HepG2 (cell line): Measurements from ENCODE around the gene APLP1. TPM values are rescaled to one million over a fixed set of nuclear protein-coding genes. Genes with fewer than 3 reads are reported as not detected.

Experiments used
- FOXA3 ChIP-seq: IDR thresholded peaks from 2 replicates; pipeline ENCODE4 v1.6.1; 2016; ENCODE audit warnings: missing genetic modification reagents, missing compliant biosample characterization
- HNF4G ChIP-seq, 2 experiments: sonication (generic) in 1 of 2; formaldehyde crosslinking in 1 of 2; IDR thresholded peaks; 2 replicates each; pipeline versions ENCODE4 v1.4.0 to v1.6.1; 2011 to 2020; ENCODE audit warnings: borderline replicate concordance in 2 of 2, low read depth in 2 of 2, mild to moderate bottlenecking in 2 of 2, low read length in 1 of 2, missing genetic modification reagents in 1 of 2, moderate library complexity in 1 of 2
- HNRNPH1 ChIP-seq: fragments of 200-400 bp; formaldehyde crosslinking; optimal IDR thresholded peaks from 2 replicates; pipeline ENCODE3; 2017; ENCODE audit warnings: mild to moderate bottlenecking, low read depth, low read length
- MED13 ChIP-seq: sonication (generic); formaldehyde crosslinking; IDR thresholded peaks from 2 replicates; pipeline ENCODE4 v1.5.0; 2020; ENCODE audit warnings: missing genetic modification reagents
- PHF8 ChIP-seq: sonication (generic); formaldehyde crosslinking; IDR thresholded peaks from 2 replicates; pipeline ENCODE4 v1.5.0; 2020; ENCODE audit warnings: missing genetic modification reagents
- RELA ChIP-seq: sonication (generic); formaldehyde crosslinking; IDR thresholded peaks from 2 replicates; pipeline ENCODE4 v1.4.0; 2020; ENCODE audit warnings: missing genetic modification reagents
- SALL2 ChIP-seq: sonication (generic); formaldehyde crosslinking; IDR thresholded peaks from 2 replicates; pipeline ENCODE4 v1.8.1; 2023; ENCODE audit warnings: mild to moderate bottlenecking, missing genetic modification reagents, inconsistent platforms
- TAF15 ChIP-seq: fragments of 200-400 bp; formaldehyde crosslinking; IDR thresholded peaks from one replicate; pipeline ENCODE4 v1.6.1; 2018; ENCODE audit warnings: mild to moderate bottlenecking, low read depth, low read length; ENCODE audit not compliant: poor library complexity, severe bottlenecking
- ZNF274 ChIP-seq: sonication (generic); formaldehyde crosslinking; IDR thresholded peaks from 2 replicates; pipeline ENCODE4 v1.5.1; 2020; ENCODE audit warnings: mild to moderate bottlenecking, missing genetic modification reagents
- ZNF761 ChIP-seq: sonication (generic); formaldehyde crosslinking; conservative IDR thresholded peaks from 2 replicates; pipeline ENCODE4 v1.4.0; 2020; ENCODE audit warnings: mild to moderate bottlenecking, missing genetic modification reagents
- polyA plus RNA-seq, 8 experiments: library from polyadenylated mRNA; depleted of rRNA in 3 of 8; stranded (reverse) in 7 of 8; unstranded in 1 of 8; fragments of >200 nt; fragmentation: Illumina TruSeq in 4 of 8; extraction: Trizol in 4 of 8; gene quantifications; 2 replicates each; pipeline versions ENCODE4 v1.2.1 to v1.2.3, GENCODE V29; 2011 to 2016; ENCODE audit warnings: low read depth in 4 of 8, missing spikeins in 1 of 8, mixed read lengths in 1 of 8; ENCODE audit not compliant: insufficient read depth in 1 of 8
- total RNA-seq, 5 experiments: library from RNA; depleted of rRNA; stranded (reverse); fragments of >200 nt; fragmentation: Illumina TruSeq; extraction: Trizol; gene quantifications; 2 replicates each; pipeline ENCODE4 v1.2.3, GENCODE V29; 2016; ENCODE audit warnings: low read depth in 1 of 5
- TF ChIP-seq, protein P1 (sequence below): sonication (generic); formaldehyde crosslinking; IDR thresholded peaks from 2 replicates; pipeline ENCODE4 v1.8.1; 2023; ENCODE audit warnings: mild to moderate bottlenecking, inconsistent platforms, moderate library complexity, missing genetic modification reagents, borderline replicate concordance
- TF ChIP-seq, protein P2 (sequence below): sonication (generic); formaldehyde crosslinking; IDR thresholded peaks from 2 replicates; pipeline ENCODE4 v1.8.0; 2022; ENCODE audit warnings: mild to moderate bottlenecking, missing genetic modification reagents, moderate library complexity
- TF ChIP-seq, protein P3 (sequence below): sonication (generic); formaldehyde crosslinking; IDR thresholded peaks from 2 replicates; pipeline ENCODE4 v1.4.0; 2020; ENCODE audit warnings: missing genetic modification reagents, borderline replicate concordance
- TF ChIP-seq, protein P4 (sequence below): sonication (generic); formaldehyde crosslinking; IDR thresholded peaks from 2 replicates; pipeline ENCODE4 v1.5.0; 2020; ENCODE audit warnings: mild to moderate bottlenecking, missing genetic modification reagents, borderline replicate concordance

The APLP1 gene
- total and polyA plus RNA-seq, 2 of the 13 experiments (the other 11 are each of a cell fraction or from before 2014, with no cell fraction given) = 2.0 to 2.9 TPM

DNA sequence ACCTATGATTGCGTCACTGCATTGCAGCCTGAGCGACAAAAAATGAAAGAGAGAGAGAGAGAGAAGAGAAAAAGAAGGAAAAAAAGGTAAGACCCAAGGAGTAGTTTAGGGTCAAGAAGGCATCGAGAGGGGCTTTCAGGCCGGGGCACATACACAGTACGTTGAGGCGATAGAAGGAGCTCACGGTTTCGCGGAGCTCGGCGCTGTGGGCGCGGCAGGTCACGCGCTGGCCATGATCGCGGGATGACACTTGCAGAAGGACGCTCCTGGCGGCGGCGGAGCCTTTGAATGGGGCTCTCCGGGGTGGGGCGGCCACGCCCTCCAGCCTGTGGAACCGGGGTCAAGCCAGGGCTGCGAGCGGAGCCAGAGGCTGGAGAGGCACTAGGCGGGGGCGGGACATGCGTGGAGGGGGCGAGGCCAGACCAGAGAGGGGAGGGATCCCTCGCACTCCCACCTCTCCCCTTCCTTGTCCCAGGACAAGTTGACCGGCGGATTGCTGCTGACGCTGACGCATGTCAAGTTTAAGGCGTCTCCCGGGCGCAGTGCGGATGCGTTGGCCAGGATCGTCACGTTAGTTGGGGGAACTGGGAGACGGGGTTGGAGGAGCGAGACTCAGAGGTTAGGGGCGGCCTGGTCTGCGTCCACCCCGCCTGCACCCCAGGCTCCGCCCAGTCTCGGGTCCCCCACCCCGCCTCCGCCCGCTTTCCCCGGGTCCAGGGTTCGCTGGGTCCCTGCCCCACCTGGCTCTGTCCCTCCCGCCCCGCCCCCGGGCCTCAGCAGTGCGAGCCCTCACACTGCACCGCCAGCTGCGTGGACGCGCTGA, 22.9 kb upstream of the APLP1 start (continued):
- TF ChIP-seq, protein P1, sequence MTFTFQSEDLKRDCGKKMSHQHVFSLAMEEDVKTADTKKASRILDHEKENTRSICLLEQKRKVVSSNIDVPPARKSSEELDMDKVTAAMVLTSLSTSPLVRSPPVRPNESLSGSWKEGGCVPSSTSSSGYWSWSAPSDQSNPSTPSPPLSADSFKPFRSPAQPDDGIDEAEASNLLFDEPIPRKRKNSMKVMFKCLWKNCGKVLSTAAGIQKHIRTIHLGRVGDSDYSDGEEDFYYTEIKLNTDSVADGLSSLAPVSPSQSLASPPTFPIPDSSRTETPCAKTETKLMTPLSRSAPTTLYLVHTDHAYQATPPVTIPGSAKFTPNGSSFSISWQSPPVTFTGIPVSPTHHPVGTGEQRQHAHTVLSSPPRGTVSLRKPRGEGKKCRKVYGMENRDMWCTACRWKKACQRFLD (CRISPR knock-in tag) = no peak
- TF ChIP-seq ZNF761 (CRISPR knock-in tag) (peak; percentile 72; the same call in 1 of the 2 replicates), HNF4G (IDR thresholded peaks at IDR 0.05; ENCODE audit: borderline replicate concordance, low read depth, low read length) (no peak), HNF4G (CRISPR knock-in tag; IDR thresholded peaks at IDR 0.05; ENCODE audit: borderline replicate concordance, low read depth) (no peak), ZNF274 (CRISPR knock-in tag) (no peak), RELA (CRISPR knock-in tag) (no peak), TAF15 (no peak), PHF8 (CRISPR knock-in tag) (no peak; the same call in 1 of the 2 replicates), SALL2 (no peak), FOXA3 (CRISPR knock-in tag) (no peak), MED13 (CRISPR knock-in tag) (no peak), HNRNPH1 (no peak)
- TF ChIP-seq, protein P2, sequence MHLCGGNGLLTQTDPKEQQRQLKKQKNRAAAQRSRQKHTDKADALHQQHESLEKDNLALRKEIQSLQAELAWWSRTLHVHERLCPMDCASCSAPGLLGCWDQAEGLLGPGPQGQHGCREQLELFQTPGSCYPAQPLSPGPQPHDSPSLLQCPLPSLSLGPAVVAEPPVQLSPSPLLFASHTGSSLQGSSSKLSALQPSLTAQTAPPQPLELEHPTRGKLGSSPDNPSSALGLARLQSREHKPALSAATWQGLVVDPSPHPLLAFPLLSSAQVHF (CRISPR knock-in tag) = peak; percentile 71; the same call in 1 of the 2 replicates
- TF ChIP-seq, protein P3, sequence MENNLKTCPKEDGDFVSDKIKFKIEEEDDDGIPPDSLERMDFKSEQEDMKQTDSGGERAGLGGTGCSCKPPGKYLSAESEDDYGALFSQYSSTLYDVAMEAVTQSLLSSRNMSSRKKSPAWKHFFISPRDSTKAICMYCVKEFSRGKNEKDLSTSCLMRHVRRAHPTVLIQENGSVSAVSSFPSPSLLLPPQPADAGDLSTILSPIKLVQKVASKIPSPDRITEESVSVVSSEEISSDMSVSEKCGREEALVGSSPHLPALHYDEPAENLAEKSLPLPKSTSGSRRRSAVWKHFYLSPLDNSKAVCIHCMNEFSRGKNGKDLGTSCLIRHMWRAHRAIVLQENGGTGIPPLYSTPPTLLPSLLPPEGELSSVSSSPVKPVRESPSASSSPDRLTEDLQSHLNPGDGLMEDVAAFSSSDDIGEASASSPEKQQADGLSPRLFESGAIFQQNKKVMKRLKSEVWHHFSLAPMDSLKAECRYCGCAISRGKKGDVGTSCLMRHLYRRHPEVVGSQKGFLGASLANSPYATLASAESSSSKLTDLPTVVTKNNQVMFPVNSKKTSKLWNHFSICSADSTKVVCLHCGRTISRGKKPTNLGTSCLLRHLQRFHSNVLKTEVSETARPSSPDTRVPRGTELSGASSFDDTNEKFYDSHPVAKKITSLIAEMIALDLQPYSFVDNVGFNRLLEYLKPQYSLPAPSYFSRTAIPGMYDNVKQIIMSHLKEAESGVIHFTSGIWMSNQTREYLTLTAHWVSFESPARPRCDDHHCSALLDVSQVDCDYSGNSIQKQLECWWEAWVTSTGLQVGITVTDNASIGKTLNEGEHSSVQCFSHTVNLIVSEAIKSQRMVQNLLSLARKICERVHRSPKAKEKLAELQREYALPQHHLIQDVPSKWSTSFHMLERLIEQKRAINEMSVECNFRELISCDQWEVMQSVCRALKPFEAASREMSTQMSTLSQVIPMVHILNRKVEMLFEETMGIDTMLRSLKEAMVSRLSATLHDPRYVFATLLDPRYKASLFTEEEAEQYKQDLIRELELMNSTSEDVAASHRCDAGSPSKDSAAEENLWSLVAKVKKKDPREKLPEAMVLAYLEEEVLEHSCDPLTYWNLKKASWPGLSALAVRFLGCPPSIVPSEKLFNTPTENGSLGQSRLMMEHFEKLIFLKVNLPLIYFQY (CRISPR knock-in tag) = no peak
- TF ChIP-seq, protein P4, sequence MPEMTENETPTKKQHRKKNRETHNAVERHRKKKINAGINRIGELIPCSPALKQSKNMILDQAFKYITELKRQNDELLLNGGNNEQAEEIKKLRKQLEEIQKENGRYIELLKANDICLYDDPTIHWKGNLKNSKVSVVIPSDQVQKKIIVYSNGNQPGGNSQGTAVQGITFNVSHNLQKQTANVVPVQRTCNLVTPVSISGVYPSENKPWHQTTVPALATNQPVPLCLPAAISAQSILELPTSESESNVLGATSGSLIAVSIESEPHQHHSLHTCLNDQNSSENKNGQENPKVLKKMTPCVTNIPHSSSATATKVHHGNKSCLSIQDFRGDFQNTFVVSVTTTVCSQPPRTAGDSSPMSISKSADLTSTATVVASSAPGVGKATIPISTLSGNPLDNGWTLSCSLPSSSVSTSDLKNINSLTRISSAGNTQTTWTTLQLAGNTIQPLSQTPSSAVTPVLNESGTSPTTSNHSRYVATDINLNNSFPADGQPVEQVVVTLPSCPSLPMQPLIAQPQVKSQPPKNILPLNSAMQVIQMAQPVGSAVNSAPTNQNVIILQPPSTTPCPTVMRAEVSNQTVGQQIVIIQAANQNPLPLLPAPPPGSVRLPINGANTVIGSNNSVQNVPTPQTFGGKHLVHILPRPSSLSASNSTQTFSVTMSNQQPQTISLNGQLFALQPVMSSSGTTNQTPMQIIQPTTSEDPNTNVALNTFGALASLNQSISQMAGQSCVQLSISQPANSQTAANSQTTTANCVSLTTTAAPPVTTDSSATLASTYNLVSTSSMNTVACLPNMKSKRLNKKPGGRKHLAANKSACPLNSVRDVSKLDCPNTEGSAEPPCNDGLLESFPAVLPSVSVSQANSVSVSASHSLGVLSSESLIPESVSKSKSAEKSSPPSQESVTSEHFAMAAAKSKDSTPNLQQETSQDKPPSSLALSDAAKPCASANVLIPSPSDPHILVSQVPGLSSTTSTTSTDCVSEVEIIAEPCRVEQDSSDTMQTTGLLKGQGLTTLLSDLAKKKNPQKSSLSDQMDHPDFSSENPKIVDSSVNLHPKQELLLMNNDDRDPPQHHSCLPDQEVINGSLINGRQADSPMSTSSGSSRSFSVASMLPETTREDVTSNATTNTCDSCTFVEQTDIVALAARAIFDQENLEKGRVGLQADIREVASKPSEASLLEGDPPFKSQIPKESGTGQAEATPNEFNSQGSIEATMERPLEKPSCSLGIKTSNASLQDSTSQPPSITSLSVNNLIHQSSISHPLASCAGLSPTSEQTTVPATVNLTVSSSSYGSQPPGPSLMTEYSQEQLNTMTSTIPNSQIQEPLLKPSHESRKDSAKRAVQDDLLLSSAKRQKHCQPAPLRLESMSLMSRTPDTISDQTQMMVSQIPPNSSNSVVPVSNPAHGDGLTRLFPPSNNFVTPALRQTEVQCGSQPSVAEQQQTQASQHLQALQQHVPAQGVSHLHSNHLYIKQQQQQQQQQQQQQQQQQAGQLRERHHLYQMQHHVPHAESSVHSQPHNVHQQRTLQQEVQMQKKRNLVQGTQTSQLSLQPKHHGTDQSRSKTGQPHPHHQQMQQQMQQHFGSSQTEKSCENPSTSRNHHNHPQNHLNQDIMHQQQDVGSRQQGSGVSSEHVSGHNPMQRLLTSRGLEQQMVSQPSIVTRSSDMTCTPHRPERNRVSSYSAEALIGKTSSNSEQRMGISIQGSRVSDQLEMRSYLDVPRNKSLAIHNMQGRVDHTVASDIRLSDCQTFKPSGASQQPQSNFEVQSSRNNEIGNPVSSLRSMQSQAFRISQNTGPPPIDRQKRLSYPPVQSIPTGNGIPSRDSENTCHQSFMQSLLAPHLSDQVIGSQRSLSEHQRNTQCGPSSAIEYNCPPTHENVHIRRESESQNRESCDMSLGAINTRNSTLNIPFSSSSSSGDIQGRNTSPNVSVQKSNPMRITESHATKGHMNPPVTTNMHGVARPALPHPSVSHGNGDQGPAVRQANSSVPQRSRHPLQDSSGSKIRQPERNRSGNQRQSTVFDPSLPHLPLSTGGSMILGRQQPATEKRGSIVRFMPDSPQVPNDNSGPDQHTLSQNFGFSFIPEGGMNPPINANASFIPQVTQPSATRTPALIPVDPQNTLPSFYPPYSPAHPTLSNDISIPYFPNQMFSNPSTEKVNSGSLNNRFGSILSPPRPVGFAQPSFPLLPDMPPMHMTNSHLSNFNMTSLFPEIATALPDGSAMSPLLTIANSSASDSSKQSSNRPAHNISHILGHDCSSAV (CRISPR knock-in tag) = no peak
